SK-N-SH treated with all-trans-retinoic acid at 6 μM for 48 hours (cell line): Measurements from ENCODE around the gene FOXS1.

Experiments used
- CREB5 ChIP-seq: fragments of 250-450 bp; sonication (Bioruptor Pico); IDR thresholded peaks from 2 replicates; pipeline ENCODE4 v1.5.1; 2020; ENCODE audit warnings: low read depth, mild to moderate bottlenecking, moderate library complexity
- ESRRG ChIP-seq: fragments of 250-450 bp; sonication (Bioruptor Pico); IDR thresholded peaks from 2 replicates; pipeline ENCODE4 v1.6.1; 2021; ENCODE audit warnings: mild to moderate bottlenecking

GRCh38 chr20:31823360-31824124 is 21.9 kb downstream of the FOXS1 start:
- no peak for TF ChIP-seq ESRRG
- TF ChIP-seq CREB5 = no peak
